ENCODE measurements around the gene PSMD6. TPM values are rescaled to one million over a fixed set of nuclear protein-coding genes. Genes with fewer than 3 reads are reported as not detected.

Gene PSMD6
- total and polyA plus RNA-seq, 9 of the 15 experiments (the other 6 are each of a cell fraction or from before 2014, with no cell fraction given), result 78.2 to 133 (median 113) TPM

DNA sequence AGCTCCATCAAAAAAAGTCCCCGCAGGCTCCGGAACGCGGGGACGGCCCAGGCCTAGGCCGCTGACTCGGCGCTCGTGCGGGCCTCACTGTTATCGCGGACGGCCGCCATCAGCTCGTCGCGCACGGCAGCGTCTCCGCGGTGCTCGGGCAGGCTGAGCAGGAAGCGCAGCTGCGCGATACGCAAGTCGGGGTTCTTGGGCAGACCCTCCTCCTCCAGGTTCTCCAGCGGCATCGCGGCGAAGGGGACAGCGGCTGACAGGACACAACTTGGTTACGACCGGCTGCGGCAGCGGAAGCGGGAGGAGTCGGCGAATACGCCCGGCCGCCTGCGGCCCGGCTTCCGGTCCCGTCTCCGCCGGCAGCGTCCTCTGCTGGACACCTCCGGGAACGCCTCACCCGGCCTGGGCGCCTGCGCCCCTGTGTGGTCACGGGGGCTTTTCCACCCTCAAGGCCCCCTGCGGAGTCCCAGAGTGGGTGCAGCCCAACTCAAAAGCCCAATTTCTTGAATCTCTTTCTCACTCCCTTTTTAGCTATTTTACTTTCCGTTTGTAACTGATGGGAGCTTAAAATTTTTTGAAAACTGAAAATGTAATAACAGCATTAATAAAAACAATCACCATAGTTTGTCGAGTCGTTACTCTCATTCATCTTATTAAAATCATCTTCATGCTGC is at the start of gene PSMD6 (continued):
- TF ChIP-seq, protein P1, sequence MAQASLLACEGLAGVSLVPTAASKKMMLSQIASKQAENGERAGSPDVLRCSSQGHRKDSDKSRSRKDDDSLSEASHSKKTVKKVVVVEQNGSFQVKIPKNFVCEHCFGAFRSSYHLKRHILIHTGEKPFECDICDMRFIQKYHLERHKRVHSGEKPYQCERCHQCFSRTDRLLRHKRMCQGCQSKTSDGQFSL (CRISPR knock-in tag; IDR thresholded peaks at IDR 0.05), result no peak
- TF ChIP-seq, protein P1 (tag; IDR thresholded peaks at IDR 0.05), result no peak
- TF ChIP-seq DNMT1 (IDR thresholded peaks at IDR 0.05) (no peak), TCF3 (CRISPR knock-in tag; IDR thresholded peaks at IDR 0.05) (0 out of 2 replicates have a peak, but pooled peaks have one; percentile 8), MBD2 (IDR thresholded peaks at IDR 0.05; ENCODE audit: borderline replicate concordance, low read depth) (peak; percentile 35; the same call in 1 of the 2 replicates), NR2C2 (CRISPR knock-in tag; IDR thresholded peaks at IDR 0.05) (no peak), NR2C2 (tag; IDR thresholded peaks at IDR 0.05) (no peak), RBM25 (IDR thresholded peaks at IDR 0.05; ENCODE audit: low read depth, low read length, severe bottlenecking) (no peak), YBX1 (IDR thresholded peaks at IDR 0.05) (no peak), MTA3 (IDR thresholded peaks at IDR 0.05; ENCODE audit: borderline replicate concordance) (peak; percentile 62; the same call in 1 of the 2 replicates)
- TF ChIP-seq, protein P2, sequence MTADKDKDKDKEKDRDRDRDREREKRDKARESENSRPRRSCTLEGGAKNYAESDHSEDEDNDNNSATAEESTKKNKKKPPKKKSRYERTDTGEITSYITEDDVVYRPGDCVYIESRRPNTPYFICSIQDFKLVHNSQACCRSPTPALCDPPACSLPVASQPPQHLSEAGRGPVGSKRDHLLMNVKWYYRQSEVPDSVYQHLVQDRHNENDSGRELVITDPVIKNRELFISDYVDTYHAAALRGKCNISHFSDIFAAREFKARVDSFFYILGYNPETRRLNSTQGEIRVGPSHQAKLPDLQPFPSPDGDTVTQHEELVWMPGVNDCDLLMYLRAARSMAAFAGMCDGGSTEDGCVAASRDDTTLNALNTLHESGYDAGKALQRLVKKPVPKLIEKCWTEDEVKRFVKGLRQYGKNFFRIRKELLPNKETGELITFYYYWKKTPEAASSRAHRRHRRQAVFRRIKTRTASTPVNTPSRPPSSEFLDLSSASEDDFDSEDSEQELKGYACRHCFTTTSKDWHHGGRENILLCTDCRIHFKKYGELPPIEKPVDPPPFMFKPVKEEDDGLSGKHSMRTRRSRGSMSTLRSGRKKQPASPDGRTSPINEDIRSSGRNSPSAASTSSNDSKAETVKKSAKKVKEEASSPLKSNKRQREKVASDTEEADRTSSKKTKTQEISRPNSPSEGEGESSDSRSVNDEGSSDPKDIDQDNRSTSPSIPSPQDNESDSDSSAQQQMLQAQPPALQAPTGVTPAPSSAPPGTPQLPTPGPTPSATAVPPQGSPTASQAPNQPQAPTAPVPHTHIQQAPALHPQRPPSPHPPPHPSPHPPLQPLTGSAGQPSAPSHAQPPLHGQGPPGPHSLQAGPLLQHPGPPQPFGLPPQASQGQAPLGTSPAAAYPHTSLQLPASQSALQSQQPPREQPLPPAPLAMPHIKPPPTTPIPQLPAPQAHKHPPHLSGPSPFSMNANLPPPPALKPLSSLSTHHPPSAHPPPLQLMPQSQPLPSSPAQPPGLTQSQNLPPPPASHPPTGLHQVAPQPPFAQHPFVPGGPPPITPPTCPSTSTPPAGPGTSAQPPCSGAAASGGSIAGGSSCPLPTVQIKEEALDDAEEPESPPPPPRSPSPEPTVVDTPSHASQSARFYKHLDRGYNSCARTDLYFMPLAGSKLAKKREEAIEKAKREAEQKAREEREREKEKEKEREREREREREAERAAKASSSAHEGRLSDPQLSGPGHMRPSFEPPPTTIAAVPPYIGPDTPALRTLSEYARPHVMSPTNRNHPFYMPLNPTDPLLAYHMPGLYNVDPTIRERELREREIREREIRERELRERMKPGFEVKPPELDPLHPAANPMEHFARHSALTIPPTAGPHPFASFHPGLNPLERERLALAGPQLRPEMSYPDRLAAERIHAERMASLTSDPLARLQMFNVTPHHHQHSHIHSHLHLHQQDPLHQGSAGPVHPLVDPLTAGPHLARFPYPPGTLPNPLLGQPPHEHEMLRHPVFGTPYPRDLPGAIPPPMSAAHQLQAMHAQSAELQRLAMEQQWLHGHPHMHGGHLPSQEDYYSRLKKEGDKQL (CRISPR knock-in tag; IDR thresholded peaks at IDR 0.05; ENCODE audit: borderline replicate concordance), result no peak
- TF ChIP-seq, protein P3, sequence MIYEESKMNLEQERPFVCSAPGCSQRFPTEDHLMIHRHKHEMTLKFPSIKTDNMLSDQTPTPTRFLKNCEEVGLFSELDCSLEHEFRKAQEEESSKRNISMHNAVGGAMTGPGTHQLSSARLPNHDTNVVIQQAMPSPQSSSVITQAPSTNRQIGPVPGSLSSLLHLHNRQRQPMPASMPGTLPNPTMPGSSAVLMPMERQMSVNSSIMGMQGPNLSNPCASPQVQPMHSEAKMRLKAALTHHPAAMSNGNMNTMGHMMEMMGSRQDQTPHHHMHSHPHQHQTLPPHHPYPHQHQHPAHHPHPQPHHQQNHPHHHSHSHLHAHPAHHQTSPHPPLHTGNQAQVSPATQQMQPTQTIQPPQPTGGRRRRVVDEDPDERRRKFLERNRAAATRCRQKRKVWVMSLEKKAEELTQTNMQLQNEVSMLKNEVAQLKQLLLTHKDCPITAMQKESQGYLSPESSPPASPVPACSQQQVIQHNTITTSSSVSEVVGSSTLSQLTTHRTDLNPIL (CRISPR knock-in tag; IDR thresholded peaks at IDR 0.05), result no peak

All from K562 (cell line).